CD4-positive, alpha-beta T cell treated with Interleukin-17A for 4 hours (primary cell): ENCODE measurements around the gene EPSTI1.
"Not testable (repeated sequence)": the region's sequence is repeated elsewhere in the genome, so short reads cannot be mapped to it uniquely, and the experiment has no call there.

Experiments
- DNase-seq: peaks from one replicate; pipeline ENCODE4 v3.0.0-alpha.2; 2020; ENCODE audit warnings: mixed read lengths

The EPSTI1 gene

GRCh38 chr13:42891591-42891990 lies 100.5 kb downstream of the EPSTI1 start:
- DNase-seq = no peak

GRCh38 chr13:42885325-42885724 lies 106.7 kb downstream of the EPSTI1 start:
- no peak for DNase-seq

GRCh38 chr13:42883771-42884467 lies 108.1 kb downstream of the EPSTI1 start:
- no peak for DNase-seq

- no peak for DNase-seq
Measured at GRCh38 chr13:42883142-42883541, 108.9 kb downstream of the EPSTI1 start.

GRCh38 chr13:42880056-42880605 lies 111.9 kb downstream of the EPSTI1 start:
- DNase-seq = no peak

GRCh38 chr13:42878721-42879120 lies 113.3 kb downstream of the EPSTI1 start:
- no peak for DNase-seq

- no peak for DNase-seq
Measured at GRCh38 chr13:42876887-42877545, 115.0 kb downstream of the EPSTI1 start.

GRCh38 chr13:42876270-42876714 lies 115.7 kb downstream of the EPSTI1 start:
- no peak for DNase-seq

- DNase-seq = no peak
Measured at GRCh38 chr13:42875475-42876269, 116.4 kb downstream of the EPSTI1 start.

GRCh38 chr13:42874221-42874620 lies 117.8 kb downstream of the EPSTI1 start:
- no peak for DNase-seq

GRCh38 chr13:42873081-42873480 lies 119.0 kb downstream of the EPSTI1 start:
- DNase-seq = no peak

- no peak for DNase-seq
Measured at GRCh38 chr13:42867232-42867631, 124.8 kb downstream of the EPSTI1 start.

- no peak for DNase-seq
Measured at GRCh38 chr13:42865768-42866102, 126.3 kb downstream of the EPSTI1 start.

- DNase-seq = no peak
Measured at GRCh38 chr13:42864952-42865767, 126.9 kb downstream of the EPSTI1 start.

GRCh38 chr13:42862370-42862769 lies 129.7 kb downstream of the EPSTI1 start:
- not testable (repeated sequence) for DNase-seq

GRCh38 chr13:42860485-42860884 lies 131.6 kb downstream of the EPSTI1 start:
- DNase-seq = no peak

GRCh38 chr13:42859760-42860159 lies 132.3 kb downstream of the EPSTI1 start:
- no peak for DNase-seq

- DNase-seq = no peak
Measured at GRCh38 chr13:42855410-42855809, 136.6 kb downstream of the EPSTI1 start.

- no peak for DNase-seq
Measured at GRCh38 chr13:42852136-42852535, 139.9 kb downstream of the EPSTI1 start.

- no peak for DNase-seq
Measured at GRCh38 chr13:42849200-42849599, 142.8 kb downstream of the EPSTI1 start.

- no peak for DNase-seq
Measured at GRCh38 chr13:42847891-42848663, 144.0 kb downstream of the EPSTI1 start.
